SK-N-SH (cell line): Measurements from ENCODE around the gene ARMC9. TPM values are rescaled to one million over a fixed set of nuclear protein-coding genes. Genes with fewer than 3 reads are reported as not detected.

ENCODE experiments used
- CTCF ChIA-PET: fragments of 300-600, 350-600 bp; formaldehyde crosslinking; extraction: SDS; loops from one replicate; lab custom pipeline; 2021; lab: Yijun Ruan, JAX
- POLR2A ChIA-PET: fragments of 350-600 bp; sonication (Branson Sonifier 250); formaldehyde crosslinking; extraction: SDS; loops from one replicate; lab custom pipeline; 2020; ENCODE audit warnings: antibody characterized with exemption, inconsistent platforms; lab: Yijun Ruan, JAX
- DNase-seq: peaks from one replicate; pipeline ENCODE4 v3.0.0; 2012
- H2AFZ ChIP-seq: fragments of 200-600 bp; sonication (generic); 2 replicates; pipeline ENCODE4 v1.8.1; 2016; ENCODE audit warnings: antibody characterized with exemption, mild to moderate bottlenecking, low read depth
- H3F3A ChIP-seq: fragments of 200-600 bp; sonication (generic); replicated peaks from 2 replicates; pipeline ENCODE3; 2016; ENCODE audit warnings: antibody characterized with exemption, mild to moderate bottlenecking; ENCODE audit not compliant: insufficient read depth
- H3K27ac ChIP-seq, 2 experiments: fragments of 200-500 bp in 1 of 2; fragments of 200-600 bp in 1 of 2; sonication (Bioruptor generic) in 1 of 2; sonication (generic), shearing (Covaris generic) in 1 of 2; 2 replicates each; pipeline versions ENCODE4 v1.5.1 to v1.6.1; 2014 to 2016; ENCODE audit warnings: low read depth in 2 of 2, inconsistent platforms in 1 of 2, low read length in 1 of 2, mild to moderate bottlenecking in 1 of 2, mixed read lengths in 1 of 2
- H3K27me3 ChIP-seq: fragments of 200-600 bp; sonication (generic), shearing (Covaris generic); 2 replicates; pipeline ENCODE4 v1.6.1; 2016; ENCODE audit warnings: mixed run types; ENCODE audit not compliant: insufficient read depth
- H3K36me3 ChIP-seq, 2 experiments: fragments of 200-500 bp in 1 of 2; fragments of 200-600 bp in 1 of 2; sonication (Bioruptor generic) in 1 of 2; sonication (generic) in 1 of 2; replicated peaks in 1 of 2; 2 replicates each; pipeline versions ENCODE3 to v1.5.1; 2014 to 2016; ENCODE audit warnings: low read length in 1 of 2, mild to moderate bottlenecking in 1 of 2; ENCODE audit not compliant: insufficient read depth in 2 of 2, control insufficient read depth in 1 of 2
- H3K4me1 ChIP-seq, 2 experiments: fragments of 200-500 bp in 1 of 2; fragments of 200-600 bp in 1 of 2; sonication (Bioruptor generic) in 1 of 2; sonication (generic), shearing (Covaris generic) in 1 of 2; 2 replicates each; pipeline versions ENCODE4 v1.5.1 to v1.6.1; 2014 to 2016; ENCODE audit warnings: low read depth in 1 of 2, low read length in 1 of 2, mixed run types in 1 of 2; ENCODE audit not compliant: insufficient read depth in 2 of 2, control insufficient read depth in 1 of 2
- H3K4me2 ChIP-seq: fragments of 200-600 bp; sonication (generic), shearing (Covaris generic); 2 replicates; pipeline ENCODE4 v1.6.1; 2017; ENCODE audit warnings: mixed run types
- H3K4me3 ChIP-seq, 2 experiments: fragments of 200-500 bp in 1 of 2; fragments of 200-600 bp in 1 of 2; sonication (Bioruptor generic) in 1 of 2; sonication (generic), shearing (Covaris generic) in 1 of 2; 2 replicates each; pipeline versions ENCODE4 v1.5.1 to v1.8.1; 2014 to 2016; ENCODE audit warnings: low read depth in 2 of 2, inconsistent platforms in 1 of 2, low read length in 1 of 2, mild to moderate bottlenecking in 1 of 2, mixed read lengths in 1 of 2, moderate library complexity in 1 of 2
- H3K79me2 ChIP-seq: fragments of 200-600 bp; sonication (generic); 2 replicates; pipeline ENCODE4 v1.8.1; 2017; ENCODE audit warnings: mild to moderate bottlenecking; ENCODE audit not compliant: insufficient read depth
- H3K9ac ChIP-seq: fragments of 200-600 bp; sonication (generic); 2 replicates; pipeline ENCODE4 v1.6.1; 2017; ENCODE audit warnings: mixed run types
- H3K9me2 ChIP-seq: fragments of 200-600 bp; sonication (generic); 2 replicates; pipeline ENCODE4 v1.6.1; 2017; ENCODE audit warnings: mixed run types
- H3K9me3 ChIP-seq: fragments of 200-600 bp; sonication (generic); 2 replicates; pipeline ENCODE4 v1.6.1; 2017; ENCODE audit warnings: mixed run types, mild to moderate bottlenecking, moderate library complexity
- H4K20me1 ChIP-seq: fragments of 200-600 bp; sonication (generic); 2 replicates; pipeline ENCODE4 v1.6.1; 2017; ENCODE audit warnings: mild to moderate bottlenecking, mixed run types; ENCODE audit not compliant: insufficient read depth
- CHD2 ChIP-seq: fragments of 150-350 bp; IDR thresholded peaks from 2 replicates; pipeline ENCODE4 v1.6.1; 2018; ENCODE audit warnings: low read length; ENCODE audit not compliant: partially characterized antibody
- EP300 ChIP-seq, 2 experiments: IDR thresholded peaks; 2 replicates each; pipeline versions ENCODE4 v1.4.0 to v1.6.1; 2012; ENCODE audit warnings: borderline replicate concordance in 1 of 2, low read depth in 1 of 2, low read length in 1 of 2
- FOSL2 ChIP-seq: IDR thresholded peaks from 2 replicates; pipeline ENCODE4 v1.4.0; 2012; ENCODE audit warnings: low read depth, mild to moderate bottlenecking, moderate library complexity, borderline replicate concordance
- FOXJ3 ChIP-seq: sonication (generic); formaldehyde crosslinking; IDR thresholded peaks from 2 replicates; pipeline ENCODE4 v1.5.1; 2020; ENCODE audit warnings: mild to moderate bottlenecking, missing genetic modification reagents
- FOXM1 ChIP-seq: IDR thresholded peaks from 2 replicates; pipeline ENCODE4 v1.4.0; 2012; ENCODE audit warnings: low read depth, mild to moderate bottlenecking
- GATA2 ChIP-seq: sonication (generic); formaldehyde crosslinking; IDR thresholded peaks from 2 replicates; pipeline ENCODE4 v1.5.0; 2020; ENCODE audit warnings: mild to moderate bottlenecking, missing genetic modification reagents
- MEF2A ChIP-seq: IDR thresholded peaks from 2 replicates; pipeline ENCODE4 v1.4.0; 2012; ENCODE audit warnings: low read depth, borderline replicate concordance
- MXI1 ChIP-seq: IDR thresholded peaks from 2 replicates; pipeline ENCODE4 v1.6.1; 2012; ENCODE audit warnings: mild to moderate bottlenecking, low read depth, low read length, improper control_type of control experiment
- RAD21 ChIP-seq: IDR thresholded peaks from 2 replicates; pipeline ENCODE4 v1.6.1; 2012; ENCODE audit warnings: mild to moderate bottlenecking, low read length
- RCOR1 ChIP-seq: fragments of 150-350 bp; IDR thresholded peaks from 2 replicates; pipeline ENCODE4 v1.6.1; 2017; ENCODE audit warnings: antibody characterized with exemption, low read length
- RFX5 ChIP-seq: IDR thresholded peaks from 2 replicates; pipeline ENCODE4 v1.6.1; 2012; ENCODE audit warnings: mild to moderate bottlenecking, improper control_type of control experiment, low read length
- SMC3 ChIP-seq: IDR thresholded peaks from 2 replicates; pipeline ENCODE4 v1.6.1; 2012; ENCODE audit warnings: low read depth, low read length, improper control_type of control experiment
- YY1 ChIP-seq: IDR thresholded peaks from 2 replicates; pipeline ENCODE4 v1.4.0; 2012; ENCODE audit warnings: low read depth, mild to moderate bottlenecking
- WGBS: methylation state at CpG from one replicate; pipeline ENCODE4 v1.1.6; 2017; ENCODE audit warnings: low lambda C conversion rate; 5-methylcytosine and 5-hydroxymethylcytosine counted together
- polyA plus RNA-seq, 3 experiments: library from polyadenylated mRNA; depleted of rRNA; stranded (reverse); fragments of >200 nt; gene quantifications; 2 replicates each; pipeline ENCODE4 v1.2.3, GENCODE V29; 2012
- TF ChIP-seq, protein P1 (sequence below): IDR thresholded peaks from 2 replicates; pipeline ENCODE4 v1.4.0; 2012; ENCODE audit warnings: low read depth, borderline replicate concordance
- TF ChIP-seq, protein P2 (sequence below): IDR thresholded peaks from 2 replicates; pipeline ENCODE4 v1.6.1; 2012; ENCODE audit warnings: mild to moderate bottlenecking, low read depth, low read length, moderate library complexity
- TF ChIP-seq, protein P3 (sequence below): IDR thresholded peaks from 2 replicates; pipeline ENCODE4; 2012

The ARMC9 gene
- polyA plus RNA-seq, 1 of the 3 experiments (the other 2 are of a cell fraction) = 25.3 TPM

DNA sequence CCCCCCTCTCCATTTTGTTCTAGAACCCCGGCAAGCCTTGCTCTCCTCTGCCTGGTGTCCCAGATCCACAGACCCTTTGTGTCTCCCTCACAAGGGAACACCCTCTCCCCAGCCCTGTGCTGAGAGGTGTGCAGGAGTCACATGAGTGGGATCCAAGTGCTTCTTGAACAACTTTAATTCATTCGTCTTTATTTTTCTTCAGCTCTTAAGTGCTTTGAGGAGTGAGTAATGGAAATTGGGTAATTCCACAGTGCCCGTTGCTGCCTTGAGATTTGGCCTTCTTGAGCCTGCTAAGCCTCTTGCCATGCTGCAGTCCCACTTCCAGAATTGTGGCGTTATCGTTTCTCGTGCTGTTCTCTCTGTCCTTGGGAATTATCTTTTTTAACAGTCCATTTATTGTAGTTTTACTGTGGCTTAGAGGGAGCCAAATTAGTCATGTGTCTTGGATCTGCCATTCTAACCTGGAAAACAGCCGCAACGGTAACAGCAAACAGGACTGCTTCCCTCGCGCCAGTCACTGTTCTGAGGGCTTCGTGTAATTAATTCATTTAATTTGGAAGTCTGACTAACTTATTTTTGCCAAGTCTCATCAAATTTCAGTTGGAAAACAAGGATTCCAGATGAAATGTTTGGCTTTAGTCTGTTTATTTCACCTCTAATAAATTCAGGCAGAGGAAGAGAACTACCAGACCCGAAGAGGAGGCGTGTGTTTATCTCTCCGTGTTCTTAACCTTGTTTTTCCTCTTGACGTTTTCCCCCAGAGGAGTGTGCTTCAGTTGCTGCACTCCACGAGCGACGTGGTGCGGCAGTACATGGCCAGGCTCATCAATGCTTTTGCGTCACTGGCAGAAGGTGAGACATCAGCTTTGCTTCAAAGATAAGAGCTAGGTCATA lies 72.0 kb downstream of the ARMC9 start:
- WGBS = 67% methylated on average over 20 of the region's 20 CpGs
- H3K9ac ChIP-seq = no peak overlapping the region
- H3K27ac ChIP-seq = peak overlapping the region in 1 of 2 experiments; percentile 94; a peak in 2 of 4 replicates
- TF ChIP-seq GATA2 (CRISPR knock-in tag) (peak; percentile 49; the same call in 1 of the 2 replicates), MEF2A (no peak), FOXM1 (no peak), YY1 (no peak), CHD2 (no peak), RCOR1 (0 out of 2 replicates have a peak, but pooled peaks have one; percentile 42), MXI1 (peak; percentile 83; the same call in 1 of the 2 replicates), FOXJ3 (CRISPR knock-in tag) (peak; percentile 83; the same call in 1 of the 2 replicates), RFX5 (no peak), SMC3 (no peak), EP300 (IDR thresholded peaks at IDR 0.05; ENCODE audit: borderline replicate concordance in 1 of 2, low read depth in 1 of 2, low read length in 1 of 2) (peak in 1 of 2 experiments; percentile 79; a peak in 2 of 4 replicates), FOSL2 (no peak), RAD21 (peak; percentile 30; the same call in 1 of the 2 replicates)
- TF ChIP-seq, protein P1, sequence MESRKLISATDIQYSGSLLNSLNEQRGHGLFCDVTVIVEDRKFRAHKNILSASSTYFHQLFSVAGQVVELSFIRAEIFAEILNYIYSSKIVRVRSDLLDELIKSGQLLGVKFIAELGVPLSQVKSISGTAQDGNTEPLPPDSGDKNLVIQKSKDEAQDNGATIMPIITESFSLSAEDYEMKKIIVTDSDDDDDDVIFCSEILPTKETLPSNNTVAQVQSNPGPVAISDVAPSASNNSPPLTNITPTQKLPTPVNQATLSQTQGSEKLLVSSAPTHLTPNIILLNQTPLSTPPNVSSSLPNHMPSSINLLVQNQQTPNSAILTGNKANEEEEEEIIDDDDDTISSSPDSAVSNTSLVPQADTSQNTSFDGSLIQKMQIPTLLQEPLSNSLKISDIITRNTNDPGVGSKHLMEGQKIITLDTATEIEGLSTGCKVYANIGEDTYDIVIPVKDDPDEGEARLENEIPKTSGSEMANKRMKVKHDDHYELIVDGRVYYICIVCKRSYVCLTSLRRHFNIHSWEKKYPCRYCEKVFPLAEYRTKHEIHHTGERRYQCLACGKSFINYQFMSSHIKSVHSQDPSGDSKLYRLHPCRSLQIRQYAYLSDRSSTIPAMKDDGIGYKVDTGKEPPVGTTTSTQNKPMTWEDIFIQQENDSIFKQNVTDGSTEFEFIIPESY = no peak
- TF ChIP-seq, protein P2, sequence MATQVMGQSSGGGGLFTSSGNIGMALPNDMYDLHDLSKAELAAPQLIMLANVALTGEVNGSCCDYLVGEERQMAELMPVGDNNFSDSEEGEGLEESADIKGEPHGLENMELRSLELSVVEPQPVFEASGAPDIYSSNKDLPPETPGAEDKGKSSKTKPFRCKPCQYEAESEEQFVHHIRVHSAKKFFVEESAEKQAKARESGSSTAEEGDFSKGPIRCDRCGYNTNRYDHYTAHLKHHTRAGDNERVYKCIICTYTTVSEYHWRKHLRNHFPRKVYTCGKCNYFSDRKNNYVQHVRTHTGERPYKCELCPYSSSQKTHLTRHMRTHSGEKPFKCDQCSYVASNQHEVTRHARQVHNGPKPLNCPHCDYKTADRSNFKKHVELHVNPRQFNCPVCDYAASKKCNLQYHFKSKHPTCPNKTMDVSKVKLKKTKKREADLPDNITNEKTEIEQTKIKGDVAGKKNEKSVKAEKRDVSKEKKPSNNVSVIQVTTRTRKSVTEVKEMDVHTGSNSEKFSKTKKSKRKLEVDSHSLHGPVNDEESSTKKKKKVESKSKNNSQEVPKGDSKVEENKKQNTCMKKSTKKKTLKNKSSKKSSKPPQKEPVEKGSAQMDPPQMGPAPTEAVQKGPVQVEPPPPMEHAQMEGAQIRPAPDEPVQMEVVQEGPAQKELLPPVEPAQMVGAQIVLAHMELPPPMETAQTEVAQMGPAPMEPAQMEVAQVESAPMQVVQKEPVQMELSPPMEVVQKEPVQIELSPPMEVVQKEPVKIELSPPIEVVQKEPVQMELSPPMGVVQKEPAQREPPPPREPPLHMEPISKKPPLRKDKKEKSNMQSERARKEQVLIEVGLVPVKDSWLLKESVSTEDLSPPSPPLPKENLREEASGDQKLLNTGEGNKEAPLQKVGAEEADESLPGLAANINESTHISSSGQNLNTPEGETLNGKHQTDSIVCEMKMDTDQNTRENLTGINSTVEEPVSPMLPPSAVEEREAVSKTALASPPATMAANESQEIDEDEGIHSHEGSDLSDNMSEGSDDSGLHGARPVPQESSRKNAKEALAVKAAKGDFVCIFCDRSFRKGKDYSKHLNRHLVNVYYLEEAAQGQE = no peak
- TF ChIP-seq, protein P3, sequence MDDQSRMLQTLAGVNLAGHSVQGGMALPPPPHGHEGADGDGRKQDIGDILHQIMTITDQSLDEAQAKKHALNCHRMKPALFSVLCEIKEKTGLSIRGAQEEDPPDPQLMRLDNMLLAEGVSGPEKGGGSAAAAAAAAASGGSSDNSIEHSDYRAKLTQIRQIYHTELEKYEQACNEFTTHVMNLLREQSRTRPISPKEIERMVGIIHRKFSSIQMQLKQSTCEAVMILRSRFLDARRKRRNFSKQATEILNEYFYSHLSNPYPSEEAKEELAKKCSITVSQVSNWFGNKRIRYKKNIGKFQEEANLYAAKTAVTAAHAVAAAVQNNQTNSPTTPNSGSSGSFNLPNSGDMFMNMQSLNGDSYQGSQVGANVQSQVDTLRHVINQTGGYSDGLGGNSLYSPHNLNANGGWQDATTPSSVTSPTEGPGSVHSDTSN = no peak
- H4K20me1 ChIP-seq = no peaks in the 10 kb centered on the region
- H3K27me3 ChIP-seq = no peaks in the 10 kb centered on the region
- no peaks in the 10 kb centered on the region for H3K9me3 ChIP-seq
- H3F3A ChIP-seq = no peaks in the 10 kb centered on the region
- H3K4me2 ChIP-seq = no peak overlapping the region
- POLR2A ChIA-PET = interaction anchor here (0.6 kb wide), 1 partner anchor 79 kb away, joined by 3 read pairs; no protein-coding TSS in a partner anchor
- peaks cover 0 to 22% of the 10 kb centered on the region in 2 experiments; a peak in 2 of 4 replicates for H3K4me1 ChIP-seq
- DNase-seq = peak; percentile 59
- H3K4me3 ChIP-seq = no peak overlapping the region; a peak in 1 of 4 replicates
- H3K36me3 ChIP-seq = peaks cover 46 to 48% of the 10 kb centered on the region in 2 experiments
- CTCF ChIA-PET = interaction anchor here (1.0 to 2.0 kb wide), 4 partner anchors 26 to 142 kb away, joined by 3 to 11 read pairs (median 7); no protein-coding TSS in a partner anchor
- H3K9me2 ChIP-seq = no peaks in the 10 kb centered on the region
- H3K79me2 ChIP-seq = no peaks in the 10 kb centered on the region
- no peak overlapping the region for H2AFZ ChIP-seq
